ENCODE results near the gene DNHD1.

The DNHD1 gene

DNA sequence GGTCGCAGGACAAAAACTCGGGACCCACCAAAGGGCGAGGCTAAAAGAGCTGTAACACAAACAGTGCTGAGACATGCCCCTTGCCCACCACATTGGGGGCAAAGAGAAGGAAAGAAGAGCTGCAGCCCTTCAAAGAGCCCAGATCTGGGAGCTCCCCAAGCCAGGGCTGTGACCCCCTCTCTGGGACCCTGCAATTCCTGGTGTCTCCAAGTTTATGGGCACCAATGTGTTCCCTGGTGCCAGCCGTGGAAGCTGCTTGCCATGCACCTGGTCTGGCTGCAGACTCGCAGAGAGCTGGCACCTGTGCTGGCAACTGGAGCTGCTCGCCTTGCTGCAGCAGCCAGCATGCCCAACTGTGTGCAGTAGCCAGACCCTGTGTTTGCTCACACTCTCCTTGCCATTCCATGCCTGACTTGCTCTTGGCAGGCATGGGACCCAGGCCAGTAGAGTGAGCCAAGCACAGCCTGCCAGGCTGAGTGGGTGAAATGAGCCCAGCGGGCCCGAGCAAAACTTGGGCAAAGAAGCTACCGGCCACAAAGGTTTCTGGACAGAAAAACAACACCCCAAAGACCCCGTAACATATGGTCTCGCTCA is 90.4 kb downstream of the DNHD1 start:
- no peak for DNase-seq (ENCODE audit: low read depth)

DNA sequence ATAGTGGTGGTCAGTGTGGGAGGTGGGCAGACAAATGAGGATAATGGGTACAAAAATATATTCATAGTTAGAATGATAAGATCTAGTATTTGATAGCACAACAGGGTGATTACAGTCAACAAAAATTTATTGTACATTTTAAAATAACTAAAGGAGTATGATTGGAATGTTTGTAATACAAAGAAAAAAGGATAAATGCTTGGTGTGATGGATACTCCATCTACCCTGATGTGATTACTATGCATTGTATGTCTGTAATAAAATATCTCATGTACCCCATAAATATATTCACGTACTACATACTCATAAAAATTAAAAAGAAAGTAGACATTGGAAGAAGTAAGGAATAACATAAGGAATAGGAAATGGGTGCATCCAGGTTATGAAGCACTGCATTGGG is 90.9 kb downstream of the DNHD1 start:
- DNase-seq (ENCODE audit: low read depth) = no peak

DNA sequence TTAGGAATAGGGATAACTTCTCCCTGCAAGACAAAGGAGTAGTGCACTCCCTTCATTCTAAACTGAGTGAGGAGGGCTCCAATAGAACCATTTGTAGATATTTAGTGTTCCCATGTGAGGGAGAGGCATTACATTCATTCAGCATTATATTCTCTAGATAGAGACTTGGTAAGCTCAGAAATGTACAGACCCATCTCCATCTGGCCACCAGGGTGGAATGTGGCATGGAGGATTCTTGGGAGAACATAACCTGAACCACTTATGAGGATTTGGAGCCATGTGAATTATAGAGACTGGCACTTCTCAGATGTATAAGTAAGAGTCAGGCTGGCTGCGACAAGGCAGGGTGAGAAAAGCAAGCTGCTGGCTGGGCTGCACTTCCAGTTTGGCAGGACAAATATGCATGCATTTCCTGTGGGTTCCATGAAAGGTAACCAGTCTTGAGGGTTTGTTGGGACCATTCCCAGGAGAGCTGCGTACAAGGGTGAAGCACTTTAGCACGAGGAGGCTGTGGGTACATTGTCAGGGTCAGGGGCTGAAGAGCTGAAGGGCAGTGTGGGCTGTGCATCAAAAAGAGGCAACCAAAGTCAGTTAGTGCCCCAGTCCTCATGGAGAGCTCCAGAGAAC is 97.2 kb downstream of the DNHD1 start:
- no peak for DNase-seq (ENCODE audit: low read depth)

DNA sequence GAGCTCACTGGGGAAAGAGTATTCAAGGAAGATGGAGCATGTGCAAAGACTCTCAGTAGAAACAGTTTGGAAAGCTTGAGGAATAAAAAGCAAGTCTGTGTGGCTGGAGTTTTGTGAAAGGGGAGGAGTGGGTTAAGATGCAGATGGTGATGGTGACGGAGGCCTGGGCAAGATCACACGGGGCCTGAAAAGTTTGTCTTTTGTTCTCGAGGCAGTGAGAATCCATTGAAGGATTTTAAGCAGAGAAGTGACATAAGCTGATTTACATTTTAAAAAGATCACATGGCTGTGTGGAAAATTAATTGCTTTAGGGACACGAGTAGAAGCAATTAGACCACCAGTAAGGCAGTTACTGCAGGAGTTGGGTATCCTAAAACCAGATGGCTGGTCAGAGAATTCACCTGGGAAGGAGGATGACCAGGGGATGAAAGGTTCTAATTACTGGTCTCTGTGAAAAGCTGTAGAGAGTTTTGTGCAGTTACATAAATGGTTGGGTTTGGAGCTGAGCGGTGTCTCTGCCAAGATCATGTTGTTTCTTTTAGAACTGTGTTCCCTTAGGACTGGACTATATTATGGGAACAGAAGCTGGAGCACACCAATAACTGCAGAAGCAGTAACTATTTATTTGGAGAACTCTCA is 99.3 kb downstream of the DNHD1 start:
- no peak for DNase-seq (ENCODE audit: low read depth)

DNA sequence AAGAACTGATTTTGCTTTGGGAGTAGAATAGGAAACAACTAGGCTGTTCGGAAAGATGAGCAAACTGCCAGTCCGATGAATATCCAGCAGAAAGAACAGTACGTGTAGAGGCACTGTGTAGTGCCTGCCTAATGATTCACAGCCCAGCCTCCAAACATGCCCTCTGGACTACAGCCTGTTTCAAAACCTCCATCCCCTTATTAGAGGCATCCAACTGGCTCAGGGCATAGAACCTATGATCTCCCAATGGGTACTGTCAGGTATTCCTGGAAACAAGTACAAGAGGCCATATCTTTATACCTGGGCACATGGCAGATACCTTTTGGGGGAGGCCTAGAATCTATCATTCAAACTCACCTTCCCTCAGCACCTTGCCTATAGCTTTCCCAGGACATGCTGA is 101.5 kb downstream of the DNHD1 start:
- DNase-seq (ENCODE audit: low read depth) = no peak

DNA sequence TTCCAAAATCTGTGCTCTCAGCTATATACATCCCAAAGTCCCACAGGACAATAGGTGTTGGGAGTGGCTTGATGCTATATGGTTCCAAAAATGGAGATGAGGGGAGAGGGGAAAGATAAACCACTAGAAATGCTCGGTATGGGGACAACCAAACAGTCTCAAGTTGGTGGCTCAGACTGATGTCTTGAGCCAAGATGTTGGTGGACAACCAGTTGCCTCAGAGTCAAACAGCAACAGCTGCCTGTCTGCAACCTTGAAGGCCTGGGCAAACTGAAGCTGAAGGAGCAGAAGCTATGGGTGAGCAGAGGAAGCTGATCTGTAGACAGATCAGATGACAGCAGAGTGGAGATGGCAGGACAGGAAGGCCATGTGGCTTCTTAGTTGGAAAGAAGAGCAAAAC is 102.4 kb downstream of the DNHD1 start:
- no peak for DNase-seq (ENCODE audit: low read depth)

DNA sequence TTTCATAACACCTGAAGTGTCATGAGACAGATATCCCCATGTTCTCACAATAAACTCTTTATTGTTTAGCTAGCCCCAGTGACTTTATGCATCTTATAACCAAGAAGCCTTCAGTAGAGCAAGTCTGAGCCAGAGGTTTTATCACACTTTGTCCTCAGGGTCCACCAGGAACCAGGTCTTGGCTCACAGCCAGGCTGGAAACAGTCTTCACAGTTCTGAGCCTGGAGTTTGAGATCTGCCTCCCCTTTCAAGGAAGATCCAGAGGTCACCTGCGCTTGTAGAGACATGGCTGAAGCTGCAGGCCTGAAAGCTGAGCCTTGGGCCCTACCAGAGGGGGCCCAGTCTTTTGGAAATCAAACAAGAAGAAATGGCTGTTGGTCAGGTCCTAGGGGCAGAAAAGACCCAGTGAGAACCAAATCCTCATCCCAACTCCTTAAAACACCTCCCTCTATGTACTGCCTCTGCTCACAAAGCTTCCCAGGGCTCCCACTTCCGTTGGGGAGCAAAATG is 102.9 kb downstream of the DNHD1 start:
- no peak for DNase-seq (ENCODE audit: low read depth)

DNA sequence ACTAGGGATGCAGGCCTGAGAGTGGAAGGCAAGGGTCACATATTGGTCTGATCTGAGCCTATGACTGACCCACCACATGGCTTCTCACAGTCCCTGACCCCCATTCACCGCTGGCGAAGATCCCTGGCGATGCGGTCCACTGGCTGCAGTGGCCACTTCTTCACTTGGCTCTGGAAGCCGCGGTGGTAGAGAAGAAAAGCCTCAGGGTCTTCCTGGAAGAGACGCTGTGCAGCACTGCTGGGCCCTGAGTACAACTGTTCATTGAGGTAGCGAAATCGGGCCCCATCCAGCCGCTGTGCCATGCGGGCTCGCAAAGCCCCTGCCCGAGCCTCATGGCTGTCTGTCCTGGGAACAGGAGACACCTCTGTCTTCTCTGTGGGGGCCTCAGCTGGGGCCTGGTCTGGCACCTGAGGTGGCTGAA is 104.0 kb downstream of the DNHD1 start:
- no peak for DNase-seq (ENCODE audit: low read depth)

DNA sequence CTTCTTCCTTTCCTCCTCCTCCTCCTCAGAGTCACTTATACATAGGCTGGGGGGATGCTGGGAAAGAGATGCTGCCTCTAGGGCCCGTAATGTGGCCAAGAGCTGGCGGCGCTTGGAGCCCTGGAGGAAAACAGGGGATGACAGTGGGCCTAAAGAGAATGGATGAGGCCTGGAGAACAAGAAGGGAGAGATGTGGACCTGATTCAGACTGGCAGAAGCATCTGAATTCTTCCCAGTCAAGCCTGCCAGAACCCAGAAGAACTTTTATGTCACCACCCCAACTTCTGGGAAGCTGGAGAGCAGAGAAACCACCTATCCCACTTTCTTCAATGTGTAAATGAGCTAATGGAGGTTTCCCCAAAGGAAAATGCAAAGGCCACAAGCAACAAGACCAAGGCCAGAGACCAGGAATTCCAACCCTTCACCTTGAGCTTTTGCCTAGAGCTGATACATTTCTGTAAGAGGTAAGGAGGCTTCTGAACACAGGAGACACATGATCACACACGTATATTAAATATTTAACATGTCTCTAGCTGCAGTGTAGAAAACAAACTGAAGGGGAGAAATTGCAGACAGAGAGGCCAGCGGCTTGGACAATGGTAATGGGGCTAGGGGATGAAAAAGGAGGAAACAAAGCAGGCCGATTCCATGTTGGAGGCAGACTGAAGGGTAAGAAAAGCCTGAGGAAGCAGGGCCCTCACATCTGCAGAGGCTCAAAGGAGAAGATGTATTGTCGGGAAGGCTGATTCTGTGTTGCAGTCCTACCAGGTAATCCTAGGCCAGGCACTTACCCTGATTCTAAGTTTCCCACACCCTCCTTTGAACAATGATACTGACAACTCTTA is 105.2 kb downstream of the DNHD1 start:
- DNase-seq (ENCODE audit: low read depth) = no peak

DNA sequence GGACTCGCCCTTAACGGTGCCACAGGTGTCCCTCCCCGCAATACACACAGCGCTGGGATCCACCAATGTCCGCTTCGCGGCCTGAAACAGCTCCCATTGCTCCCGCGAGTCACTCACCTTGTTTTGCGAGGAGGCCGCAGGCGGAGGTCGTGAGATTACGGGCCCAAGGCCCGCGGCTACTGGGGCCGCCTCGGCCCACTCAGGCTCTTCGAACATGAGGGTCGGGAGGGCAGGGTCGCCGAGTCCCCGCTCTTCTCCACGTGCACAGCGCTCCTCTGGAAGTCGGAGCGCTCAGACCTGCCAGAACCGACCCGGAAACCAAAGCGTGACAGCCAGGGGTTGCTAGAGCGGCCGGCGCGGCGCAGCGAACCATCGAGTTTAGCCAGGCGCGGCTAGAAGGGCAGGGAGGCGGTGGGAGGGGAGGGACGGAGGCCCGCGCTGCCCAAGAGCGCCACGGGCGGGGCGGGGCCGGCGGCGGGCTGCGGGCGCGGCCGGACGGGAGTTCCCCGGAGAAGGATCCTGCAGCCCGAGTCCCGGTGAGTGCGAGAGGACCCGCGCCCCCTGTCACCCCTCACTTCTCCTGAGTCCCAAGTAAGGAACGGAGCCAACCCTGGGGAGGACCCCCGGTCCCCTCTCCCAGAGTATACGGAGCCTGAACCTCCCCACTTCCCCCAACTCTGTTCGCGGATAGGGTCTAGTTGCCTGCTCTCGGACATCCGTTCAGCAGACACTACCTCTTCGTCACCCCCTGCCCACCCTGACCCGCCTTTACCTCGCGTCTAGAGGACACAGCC is 106.4 kb downstream of the DNHD1 start, which contains the start of the genes ILK and RRP8:
Gene ILK, plus strand, starts transcription at position 488 of the 794 bp plus-strand sequence. CDS start 498 bp downstream, outside the sequence.
Gene RRP8, minus strand, starts transcription at position 330 of the 794 bp plus-strand sequence. Its CDS starts 114 bp downstream, at position 216.
- DNase-seq (ENCODE audit: low read depth) = peak; percentile 86

DNA sequence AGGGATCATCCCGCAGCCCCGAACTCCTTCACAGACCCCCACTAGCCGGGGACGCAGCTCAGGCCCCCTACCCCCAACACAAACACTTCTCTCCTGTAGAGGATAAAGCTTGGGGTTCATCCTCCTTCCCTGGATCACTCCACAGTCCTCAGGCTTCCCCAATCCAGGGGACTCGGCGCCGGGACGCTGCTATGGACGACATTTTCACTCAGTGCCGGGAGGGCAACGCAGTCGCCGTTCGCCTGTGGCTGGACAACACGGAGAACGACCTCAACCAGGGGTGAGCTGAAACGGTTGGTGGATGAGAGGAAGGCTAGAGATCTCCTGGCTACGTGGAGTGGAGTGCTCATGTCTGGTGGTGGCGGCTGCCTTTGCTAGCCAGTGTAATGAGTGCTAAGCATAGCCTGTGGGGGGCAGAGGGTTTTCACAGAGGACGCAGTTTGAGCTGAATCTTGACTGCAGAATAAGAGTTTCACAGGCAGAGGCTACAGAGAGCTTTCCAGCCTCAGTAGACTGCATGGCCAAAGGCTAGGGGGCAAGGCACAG is 107.1 kb downstream of the DNHD1 start:
- peak; percentile 65 for DNase-seq (ENCODE audit: low read depth)

DNA sequence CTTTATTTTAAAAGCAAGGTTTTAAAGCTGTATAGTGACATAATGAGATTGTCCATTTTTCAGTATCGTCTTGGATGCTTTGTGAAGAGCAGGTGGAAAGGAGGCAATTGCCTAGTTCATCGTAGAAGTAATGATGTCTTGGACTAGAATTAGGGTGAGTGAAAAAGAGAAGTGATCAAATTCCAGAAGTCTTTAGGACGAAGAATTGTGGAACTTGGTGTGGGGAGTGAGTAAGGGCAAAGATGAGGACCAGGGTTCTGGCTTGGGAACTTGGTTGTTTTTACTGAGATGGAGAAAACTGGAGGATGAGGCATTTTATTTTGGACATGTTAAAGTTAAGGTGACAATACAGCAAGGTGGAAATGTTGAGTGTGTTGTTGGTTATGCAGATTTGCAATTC is 107.7 kb downstream of the DNHD1 start:
- DNase-seq (ENCODE audit: low read depth) = no peak

DNA sequence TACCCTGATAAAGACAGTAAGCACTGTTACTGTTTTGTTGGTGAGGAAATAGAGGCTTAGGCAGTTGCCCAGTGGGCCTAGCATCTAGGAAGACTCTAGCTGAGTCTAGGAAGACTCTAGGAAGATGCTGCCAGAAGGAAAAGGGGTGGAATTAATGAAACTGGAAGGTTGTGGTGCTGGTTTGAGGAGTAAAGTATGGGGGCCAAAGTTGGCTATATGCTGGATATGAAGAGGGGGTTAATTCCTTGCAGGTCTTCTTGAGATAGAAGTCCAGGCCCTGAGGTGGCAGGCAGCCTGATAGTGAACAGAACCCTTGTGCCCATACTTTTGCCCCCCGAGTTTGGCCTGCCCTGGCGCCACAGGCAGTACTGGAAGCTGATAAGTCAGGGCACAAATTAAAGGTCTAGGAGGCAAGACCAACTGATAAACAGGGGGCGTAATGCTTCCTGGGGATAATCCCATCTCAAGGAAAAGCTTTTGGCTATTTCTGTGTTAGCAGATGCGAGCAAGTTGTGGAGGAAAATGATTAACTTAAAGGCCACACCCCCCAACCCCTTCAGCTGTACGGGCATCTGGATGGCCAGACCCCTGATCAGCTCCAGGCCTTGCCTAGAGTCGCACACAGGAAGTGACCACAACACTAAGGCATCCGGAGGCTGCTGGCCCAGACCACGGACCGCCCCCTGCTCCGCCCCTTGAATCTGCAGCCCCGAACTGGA is 109.5 kb downstream of the DNHD1 start:
- peak; percentile 82 for DNase-seq (ENCODE audit: low read depth)

DNA sequence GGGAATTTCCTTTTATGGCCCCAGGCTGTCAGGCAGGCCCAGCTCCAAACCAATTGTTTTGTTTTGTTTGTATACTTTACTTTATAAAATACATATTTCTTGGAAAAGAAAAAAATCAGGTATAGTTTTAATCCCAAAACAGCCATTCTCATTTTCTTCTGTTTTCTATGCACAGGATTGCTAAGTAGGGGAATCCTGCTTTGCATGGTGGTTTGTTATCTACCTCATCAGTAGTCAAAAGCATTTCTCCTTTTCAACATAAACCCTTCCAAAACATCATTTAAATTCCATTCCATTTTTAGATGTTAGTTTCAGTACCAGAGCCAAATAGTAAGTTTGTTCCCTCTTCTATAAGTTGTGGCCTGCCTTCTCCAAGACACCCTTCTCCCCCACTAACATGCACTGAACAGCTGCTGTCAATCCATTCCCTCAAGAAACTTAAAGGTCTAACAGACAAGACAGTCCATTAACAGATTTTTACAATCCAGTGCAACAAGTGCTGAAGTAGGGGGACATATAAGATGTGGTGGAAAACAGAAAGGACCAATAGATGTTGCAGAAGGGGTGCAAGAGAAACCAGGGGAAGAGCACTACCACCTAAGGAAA is 110.2 kb downstream of the DNHD1 start:
- no peak for DNase-seq (ENCODE audit: low read depth)

DNA sequence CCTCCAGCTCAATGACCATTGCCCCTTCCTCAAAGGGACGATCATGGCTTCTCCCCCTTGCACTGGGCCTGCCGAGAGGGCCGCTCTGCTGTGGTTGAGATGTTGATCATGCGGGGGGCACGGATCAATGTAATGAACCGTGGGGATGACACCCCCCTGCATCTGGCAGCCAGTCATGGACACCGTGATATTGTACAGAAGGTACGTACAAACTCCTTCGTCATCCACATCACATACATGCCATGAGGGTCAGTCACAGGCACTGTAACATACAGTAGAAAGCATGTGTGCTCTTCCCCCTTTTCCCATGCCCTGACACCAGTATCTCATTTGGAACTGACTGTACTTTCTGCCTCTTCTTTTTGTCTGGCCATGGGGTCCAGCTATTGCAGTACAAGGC is 110.9 kb downstream of the DNHD1 start:
- DNase-seq (ENCODE audit: low read depth) = no peak

DNA sequence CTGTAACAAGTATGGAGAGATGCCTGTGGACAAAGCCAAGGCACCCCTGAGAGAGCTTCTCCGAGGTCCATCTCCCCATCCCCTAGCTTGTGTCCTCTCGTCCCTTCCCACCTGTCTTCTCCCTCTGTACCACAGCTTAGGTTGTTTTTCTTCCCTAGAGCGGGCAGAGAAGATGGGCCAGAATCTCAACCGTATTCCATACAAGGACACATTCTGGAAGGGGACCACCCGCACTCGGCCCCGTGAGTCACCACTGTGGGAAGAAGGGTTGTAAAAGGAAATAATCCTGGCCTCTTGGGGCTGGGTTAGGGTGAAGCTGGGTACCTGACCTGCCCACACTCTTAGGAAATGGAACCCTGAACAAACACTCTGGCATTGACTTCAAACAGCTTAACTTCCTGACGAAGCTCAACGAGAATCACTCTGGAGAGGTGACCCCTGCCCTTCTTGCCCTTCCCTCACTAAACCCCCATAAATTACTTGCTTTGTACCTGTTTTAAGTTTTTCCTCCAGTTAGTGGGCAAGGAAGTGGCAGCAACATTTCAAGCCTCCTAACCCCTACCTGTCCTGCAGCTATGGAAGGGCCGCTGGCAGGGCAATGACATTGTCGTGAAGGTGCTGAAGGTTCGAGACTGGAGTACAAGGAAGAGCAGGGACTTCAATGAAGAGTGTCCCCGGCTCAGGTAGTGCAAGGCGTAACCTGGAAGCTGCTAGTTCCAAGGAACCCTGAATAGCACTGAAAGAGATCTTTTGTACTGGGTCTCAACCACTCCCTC is 111.8 kb downstream of the DNHD1 start:
- DNase-seq (ENCODE audit: low read depth) = no peak

DNA sequence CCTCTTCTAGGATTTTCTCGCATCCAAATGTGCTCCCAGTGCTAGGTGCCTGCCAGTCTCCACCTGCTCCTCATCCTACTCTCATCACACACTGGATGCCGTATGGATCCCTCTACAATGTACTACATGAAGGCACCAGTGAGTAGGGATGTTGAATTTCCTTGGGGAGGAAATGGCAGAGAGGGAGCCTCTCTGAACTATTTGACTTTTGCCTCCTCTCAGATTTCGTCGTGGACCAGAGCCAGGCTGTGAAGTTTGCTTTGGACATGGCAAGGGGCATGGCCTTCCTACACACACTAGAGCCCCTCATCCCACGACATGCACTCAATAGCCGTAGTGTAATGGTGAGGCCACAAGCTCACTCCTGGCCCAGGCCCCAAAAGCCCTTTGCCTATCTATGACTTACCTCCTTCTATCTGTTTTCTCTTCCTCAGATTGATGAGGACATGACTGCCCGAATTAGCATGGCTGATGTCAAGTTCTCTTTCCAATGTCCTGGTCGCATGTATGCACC is 112.5 kb downstream of the DNHD1 start:
- no peak for DNase-seq (ENCODE audit: low read depth)

DNA sequence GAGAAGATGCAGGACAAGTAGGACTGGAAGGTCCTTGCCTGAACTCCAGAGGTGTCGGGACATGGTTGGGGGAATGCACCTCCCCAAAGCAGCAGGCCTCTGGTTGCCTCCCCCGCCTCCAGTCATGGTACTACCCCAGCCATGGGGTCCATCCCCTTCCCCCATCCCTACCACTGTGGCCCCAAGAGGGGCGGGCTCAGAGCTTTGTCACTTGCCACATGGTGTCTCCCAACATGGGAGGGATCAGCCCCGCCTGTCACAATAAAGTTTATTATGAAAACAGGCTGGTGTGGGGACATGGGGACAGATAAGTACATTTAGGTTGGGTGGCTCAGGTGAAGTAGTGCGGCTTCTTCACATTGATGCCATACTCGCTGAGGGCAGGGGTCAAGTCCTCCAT is 113.5 kb downstream of the DNHD1 start:
- DNase-seq (ENCODE audit: low read depth) = no peak

All from stromal cell of bone marrow (primary cell).